ENCODE data around the gene SLC7A11. TPM values are rescaled to one million over a fixed set of nuclear protein-coding genes. Genes with fewer than 3 reads are reported as not detected.

Gene SLC7A11
- total RNA-seq, 1 experiment from 2014 or later, result 10.1 TPM

GRCh38 chr4:138291431-138291830 lies 49.3 kb upstream of the SLC7A11 start:
- Mint-ChIP-seq H3K36me3 (no peaks in the 10 kb centered on the region), H3K27ac (no peak overlapping the region), H3K9me3 (no peaks in the 10 kb centered on the region), H3K4me3 (no peak overlapping the region), H3K27me3 (ENCODE audit: low read depth) (no peaks in the 10 kb centered on the region), H3K4me1 (no peaks in the 10 kb centered on the region)
- POLR2A ChIA-PET, result interaction anchor here (1.0 kb wide), 1 partner anchor 204 kb away, joined by 3 read pairs; no protein-coding TSS in a partner anchor
- CTCF ChIA-PET, result no interaction called here
- no peak for TF ChIP-seq ZNF423 (CRISPR knock-in tag; IDR thresholded peaks at IDR 0.05)
- TF ChIP-seq ARID4B (CRISPR knock-in tag; IDR thresholded peaks at IDR 0.05; ENCODE audit: borderline replicate concordance), result no peak
- ATAC-seq (no peak), DNase-seq (ENCODE audit: low spot score) (no peak)

DNA sequence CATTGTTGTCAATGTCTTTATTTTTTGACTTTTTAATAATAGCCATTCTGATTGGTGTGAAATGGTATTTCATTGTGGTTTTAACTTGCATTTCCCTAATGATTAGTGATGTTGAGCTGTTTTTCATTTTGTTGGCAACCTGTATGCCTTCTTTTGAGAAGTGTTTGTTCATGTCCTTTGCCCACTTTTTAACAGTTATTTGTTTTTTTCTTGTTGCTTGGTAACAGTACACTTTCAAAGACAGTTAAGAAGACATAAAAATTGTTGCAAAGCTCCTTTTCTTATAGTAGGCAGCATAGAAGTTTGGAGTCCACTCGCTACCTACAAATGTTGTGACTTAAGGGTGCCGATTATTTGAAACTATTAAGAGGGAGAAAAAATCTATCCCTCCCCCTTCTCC lies 48.7 kb upstream of the SLC7A11 start:
- no peak overlapping the region for H3K27ac Mint-ChIP-seq
- no peak overlapping the region for H3K4me3 Mint-ChIP-seq
- H3K9me3 Mint-ChIP-seq, result no peaks in the 10 kb centered on the region
- ATAC-seq (no peak), DNase-seq (ENCODE audit: low spot score) (no peak)
- H3K4me1 Mint-ChIP-seq, result no peaks in the 10 kb centered on the region
- POLR2A ChIA-PET, result interaction anchor here (1.0 kb wide), 1 partner anchor 204 kb away, joined by 3 read pairs; no protein-coding TSS in a partner anchor
- no peaks in the 10 kb centered on the region for H3K36me3 Mint-ChIP-seq
- CTCF ChIA-PET, result no interaction called here
- H3K27me3 Mint-ChIP-seq (ENCODE audit: low read depth), result no peaks in the 10 kb centered on the region
- TF ChIP-seq TP53 (CRISPR knock-in tag; IDR thresholded peaks at IDR 0.05) (no peak), STAT6 (CRISPR knock-in tag; conservative IDR thresholded peaks at IDR 0.05; ENCODE audit: low read depth) (no peak), AR (CRISPR knock-in tag; IDR thresholded peaks at IDR 0.05) (no peak), ERG (CRISPR knock-in tag; IDR thresholded peaks at IDR 0.05) (no peak), USF1 (CRISPR knock-in tag; IDR thresholded peaks at IDR 0.05) (no peak), PREB (CRISPR knock-in tag; IDR thresholded peaks at IDR 0.05; ENCODE audit: borderline replicate concordance) (no peak), IRF2 (CRISPR knock-in tag; IDR thresholded peaks at IDR 0.05; ENCODE audit: borderline replicate concordance, low read depth) (no peak), TEAD1 (CRISPR knock-in tag; IDR thresholded peaks at IDR 0.05) (no peak), TCF7 (CRISPR knock-in tag; IDR thresholded peaks at IDR 0.05; ENCODE audit: low read depth) (no peak)
- TF ChIP-seq, protein P1, sequence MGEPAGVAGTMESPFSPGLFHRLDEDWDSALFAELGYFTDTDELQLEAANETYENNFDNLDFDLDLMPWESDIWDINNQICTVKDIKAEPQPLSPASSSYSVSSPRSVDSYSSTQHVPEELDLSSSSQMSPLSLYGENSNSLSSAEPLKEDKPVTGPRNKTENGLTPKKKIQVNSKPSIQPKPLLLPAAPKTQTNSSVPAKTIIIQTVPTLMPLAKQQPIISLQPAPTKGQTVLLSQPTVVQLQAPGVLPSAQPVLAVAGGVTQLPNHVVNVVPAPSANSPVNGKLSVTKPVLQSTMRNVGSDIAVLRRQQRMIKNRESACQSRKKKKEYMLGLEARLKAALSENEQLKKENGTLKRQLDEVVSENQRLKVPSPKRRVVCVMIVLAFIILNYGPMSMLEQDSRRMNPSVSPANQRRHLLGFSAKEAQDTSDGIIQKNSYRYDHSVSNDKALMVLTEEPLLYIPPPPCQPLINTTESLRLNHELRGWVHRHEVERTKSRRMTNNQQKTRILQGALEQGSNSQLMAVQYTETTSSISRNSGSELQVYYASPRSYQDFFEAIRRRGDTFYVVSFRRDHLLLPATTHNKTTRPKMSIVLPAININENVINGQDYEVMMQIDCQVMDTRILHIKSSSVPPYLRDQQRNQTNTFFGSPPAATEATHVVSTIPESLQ (CRISPR knock-in tag; IDR thresholded peaks at IDR 0.05), result no peak
- TF ChIP-seq, protein P2, sequence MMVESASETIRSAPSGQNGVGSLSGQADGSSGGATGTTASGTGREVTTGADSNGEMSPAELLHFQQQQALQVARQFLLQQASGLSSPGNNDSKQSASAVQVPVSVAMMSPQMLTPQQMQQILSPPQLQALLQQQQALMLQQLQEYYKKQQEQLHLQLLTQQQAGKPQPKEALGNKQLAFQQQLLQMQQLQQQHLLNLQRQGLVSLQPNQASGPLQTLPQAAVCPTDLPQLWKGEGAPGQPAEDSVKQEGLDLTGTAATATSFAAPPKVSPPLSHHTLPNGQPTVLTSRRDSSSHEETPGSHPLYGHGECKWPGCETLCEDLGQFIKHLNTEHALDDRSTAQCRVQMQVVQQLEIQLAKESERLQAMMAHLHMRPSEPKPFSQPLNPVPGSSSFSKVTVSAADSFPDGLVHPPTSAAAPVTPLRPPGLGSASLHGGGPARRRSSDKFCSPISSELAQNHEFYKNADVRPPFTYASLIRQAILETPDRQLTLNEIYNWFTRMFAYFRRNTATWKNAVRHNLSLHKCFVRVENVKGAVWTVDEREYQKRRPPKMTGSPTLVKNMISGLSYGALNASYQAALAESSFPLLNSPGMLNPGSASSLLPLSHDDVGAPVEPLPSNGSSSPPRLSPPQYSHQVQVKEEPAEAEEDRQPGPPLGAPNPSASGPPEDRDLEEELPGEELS (CRISPR knock-in tag; IDR thresholded peaks at IDR 0.05), result no peak
- TF ChIP-seq, protein P3, sequence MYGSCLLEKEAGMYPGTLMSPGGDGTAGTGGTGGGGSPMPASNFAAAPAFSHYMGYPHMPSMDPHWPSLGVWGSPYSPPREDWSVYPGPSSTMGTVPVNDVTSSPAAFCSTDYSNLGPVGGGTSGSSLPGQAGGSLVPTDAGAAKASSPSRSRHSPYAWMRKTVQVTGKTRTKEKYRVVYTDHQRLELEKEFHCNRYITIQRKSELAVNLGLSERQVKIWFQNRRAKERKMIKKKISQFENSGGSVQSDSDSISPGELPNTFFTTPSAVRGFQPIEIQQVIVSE (CRISPR knock-in tag; IDR thresholded peaks at IDR 0.05; ENCODE audit: borderline replicate concordance), result no peak

Measured in WTC11 (cell line).